ENCODE measurements around the gene SERPINA12.

GRCh38 chr14:94451091-94451771 lies 58.0 kb downstream of the SERPINA12 start:
- TF ChIP-seq, protein P1, sequence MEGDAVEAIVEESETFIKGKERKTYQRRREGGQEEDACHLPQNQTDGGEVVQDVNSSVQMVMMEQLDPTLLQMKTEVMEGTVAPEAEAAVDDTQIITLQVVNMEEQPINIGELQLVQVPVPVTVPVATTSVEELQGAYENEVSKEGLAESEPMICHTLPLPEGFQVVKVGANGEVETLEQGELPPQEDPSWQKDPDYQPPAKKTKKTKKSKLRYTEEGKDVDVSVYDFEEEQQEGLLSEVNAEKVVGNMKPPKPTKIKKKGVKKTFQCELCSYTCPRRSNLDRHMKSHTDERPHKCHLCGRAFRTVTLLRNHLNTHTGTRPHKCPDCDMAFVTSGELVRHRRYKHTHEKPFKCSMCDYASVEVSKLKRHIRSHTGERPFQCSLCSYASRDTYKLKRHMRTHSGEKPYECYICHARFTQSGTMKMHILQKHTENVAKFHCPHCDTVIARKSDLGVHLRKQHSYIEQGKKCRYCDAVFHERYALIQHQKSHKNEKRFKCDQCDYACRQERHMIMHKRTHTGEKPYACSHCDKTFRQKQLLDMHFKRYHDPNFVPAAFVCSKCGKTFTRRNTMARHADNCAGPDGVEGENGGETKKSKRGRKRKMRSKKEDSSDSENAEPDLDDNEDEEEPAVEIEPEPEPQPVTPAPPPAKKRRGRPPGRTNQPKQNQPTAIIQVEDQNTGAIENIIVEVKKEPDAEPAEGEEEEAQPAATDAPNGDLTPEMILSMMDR (IDR thresholded peaks at IDR 0.05; ENCODE audit: poor library complexity, severe bottlenecking) = no peak
- no peak for TF ChIP-seq POLR2AphosphoS5 (IDR thresholded peaks at IDR 0.05)
- TF ChIP-seq TAF1 (IDR thresholded peaks at IDR 0.05; ENCODE audit: low read depth) = no peak
- TF ChIP-seq, protein P2, sequence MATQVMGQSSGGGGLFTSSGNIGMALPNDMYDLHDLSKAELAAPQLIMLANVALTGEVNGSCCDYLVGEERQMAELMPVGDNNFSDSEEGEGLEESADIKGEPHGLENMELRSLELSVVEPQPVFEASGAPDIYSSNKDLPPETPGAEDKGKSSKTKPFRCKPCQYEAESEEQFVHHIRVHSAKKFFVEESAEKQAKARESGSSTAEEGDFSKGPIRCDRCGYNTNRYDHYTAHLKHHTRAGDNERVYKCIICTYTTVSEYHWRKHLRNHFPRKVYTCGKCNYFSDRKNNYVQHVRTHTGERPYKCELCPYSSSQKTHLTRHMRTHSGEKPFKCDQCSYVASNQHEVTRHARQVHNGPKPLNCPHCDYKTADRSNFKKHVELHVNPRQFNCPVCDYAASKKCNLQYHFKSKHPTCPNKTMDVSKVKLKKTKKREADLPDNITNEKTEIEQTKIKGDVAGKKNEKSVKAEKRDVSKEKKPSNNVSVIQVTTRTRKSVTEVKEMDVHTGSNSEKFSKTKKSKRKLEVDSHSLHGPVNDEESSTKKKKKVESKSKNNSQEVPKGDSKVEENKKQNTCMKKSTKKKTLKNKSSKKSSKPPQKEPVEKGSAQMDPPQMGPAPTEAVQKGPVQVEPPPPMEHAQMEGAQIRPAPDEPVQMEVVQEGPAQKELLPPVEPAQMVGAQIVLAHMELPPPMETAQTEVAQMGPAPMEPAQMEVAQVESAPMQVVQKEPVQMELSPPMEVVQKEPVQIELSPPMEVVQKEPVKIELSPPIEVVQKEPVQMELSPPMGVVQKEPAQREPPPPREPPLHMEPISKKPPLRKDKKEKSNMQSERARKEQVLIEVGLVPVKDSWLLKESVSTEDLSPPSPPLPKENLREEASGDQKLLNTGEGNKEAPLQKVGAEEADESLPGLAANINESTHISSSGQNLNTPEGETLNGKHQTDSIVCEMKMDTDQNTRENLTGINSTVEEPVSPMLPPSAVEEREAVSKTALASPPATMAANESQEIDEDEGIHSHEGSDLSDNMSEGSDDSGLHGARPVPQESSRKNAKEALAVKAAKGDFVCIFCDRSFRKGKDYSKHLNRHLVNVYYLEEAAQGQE (IDR thresholded peaks at IDR 0.05; ENCODE audit: borderline replicate concordance) = no peak
- no peak for TF ChIP-seq EP300 (conservative IDR thresholded peaks at IDR 0.05; ENCODE audit: poor library complexity, severe bottlenecking)
- no peak for TF ChIP-seq RAD21 (conservative IDR thresholded peaks at IDR 0.05)
- TF ChIP-seq SMC3 (conservative IDR thresholded peaks at IDR 0.05; ENCODE audit: poor library complexity) = no peak

All from neural cell (in vitro differentiated cells).